Naive B cell (primary cell): Measurements from ENCODE around the gene TRIM10. TPM values are rescaled to one million over a fixed set of nuclear protein-coding genes. Genes with fewer than 3 reads are reported as not detected.
A peak's percentile ranks its signal among the peaks of the same experiment; 100 is the strongest.
"Not testable (repeated sequence)": the region's sequence is repeated elsewhere in the genome, so short reads cannot be mapped to it uniquely, and the experiment has no call there.

Source experiments
- ATAC-seq, 2 donors: fragments of 150-1000 bp; cut with Tn5 transposase; 2 replicates each; pipeline ENCODE4 v1.10.0; 2021; ENCODE audit warnings: low read depth in 2 of 2, mild to moderate bottlenecking in 2 of 2, moderate library complexity in 2 of 2
- DNase-seq: peaks from one replicate; pipeline ENCODE4 v3.0.0; 2022
- H3K27ac Mint-ChIP-seq, 6 donors: one replicate each; pipeline ENCODE4 v1.8.0; 2020 to 2022; ENCODE audit warnings: mild to moderate bottlenecking in 6 of 6, mixed read lengths in 6 of 6, moderate library complexity in 5 of 6, inconsistent platforms in 2 of 6
- H3K27me3 Mint-ChIP-seq, 3 donors: one replicate each; pipeline ENCODE4 v1.8.0; 2021 to 2022; ENCODE audit warnings: mixed read lengths in 3 of 3, mild to moderate bottlenecking in 1 of 3
- H3K36me3 Mint-ChIP-seq, 2 donors: one replicate each; pipeline ENCODE4 v1.8.0; 2020 to 2022; ENCODE audit warnings: mixed read lengths in 2 of 2, inconsistent platforms in 1 of 2, mild to moderate bottlenecking in 1 of 2
- H3K4me1 Mint-ChIP-seq, 3 donors: one replicate each; pipeline ENCODE4 v1.8.0; 2020 to 2022; ENCODE audit warnings: mixed read lengths in 3 of 3, inconsistent platforms in 1 of 3, mild to moderate bottlenecking in 1 of 3, moderate library complexity in 1 of 3
- H3K4me3 Mint-ChIP-seq, 8 donors: one replicate each; pipeline ENCODE4 v1.8.0; 2020 to 2022; ENCODE audit warnings: mild to moderate bottlenecking in 8 of 8, mixed read lengths in 8 of 8, moderate library complexity in 8 of 8, inconsistent platforms in 2 of 8
- H3K9me3 Mint-ChIP-seq, 7 donors: one replicate each; pipeline ENCODE4 v1.8.0; 2020 to 2022; ENCODE audit warnings: mixed read lengths in 7 of 7, mild to moderate bottlenecking in 5 of 7, inconsistent platforms in 2 of 7, moderate library complexity in 1 of 7
- polyA plus RNA-seq, 6 donors: library from polyadenylated mRNA; unstranded; fragments of 300-500 nt; fragmentation: Illumina TruSeq; gene quantifications; one replicate each; pipeline ENCODE4 v1.2.3, GENCODE V29; 2021; ENCODE audit warnings: low read depth in 6 of 6

Gene TRIM10
- polyA plus RNA-seq, 6 donors from 2014 or later: 0.18 TPM; not detected in 5

- not testable (repeated sequence) for DNase-seq, H3K4me3 Mint-ChIP-seq, H3K27ac Mint-ChIP-seq, ATAC-seq, H3K9me3 Mint-ChIP-seq, H3K36me3 Mint-ChIP-seq, H3K4me1 Mint-ChIP-seq
- peaks cover 47 to 65% (median 59%) of the 10 kb centered on the region in 3 donors for H3K27me3 Mint-ChIP-seq
These were observed 4.2 kb upstream of the TRIM10 start for GRCh38 chr6:30165238-30165637.

- Mint-ChIP-seq H3K4me1 (no peaks in the 10 kb centered on the region), H3K9me3 (peaks cover 0 to 8% (median 0%) of the 10 kb centered on the region in 7 donors), H3K4me3 (no peak overlapping the region), H3K27me3 (peaks cover 41 to 65% (median 59%) of the 10 kb centered on the region in 3 donors), H3K36me3 (no peaks in the 10 kb centered on the region), H3K27ac (no peak overlapping the region)
- no peak for DNase-seq
- no peak for ATAC-seq
These were observed 3.7 kb upstream of the TRIM10 start for GRCh38 chr6:30164714-30165113.

DNA sequence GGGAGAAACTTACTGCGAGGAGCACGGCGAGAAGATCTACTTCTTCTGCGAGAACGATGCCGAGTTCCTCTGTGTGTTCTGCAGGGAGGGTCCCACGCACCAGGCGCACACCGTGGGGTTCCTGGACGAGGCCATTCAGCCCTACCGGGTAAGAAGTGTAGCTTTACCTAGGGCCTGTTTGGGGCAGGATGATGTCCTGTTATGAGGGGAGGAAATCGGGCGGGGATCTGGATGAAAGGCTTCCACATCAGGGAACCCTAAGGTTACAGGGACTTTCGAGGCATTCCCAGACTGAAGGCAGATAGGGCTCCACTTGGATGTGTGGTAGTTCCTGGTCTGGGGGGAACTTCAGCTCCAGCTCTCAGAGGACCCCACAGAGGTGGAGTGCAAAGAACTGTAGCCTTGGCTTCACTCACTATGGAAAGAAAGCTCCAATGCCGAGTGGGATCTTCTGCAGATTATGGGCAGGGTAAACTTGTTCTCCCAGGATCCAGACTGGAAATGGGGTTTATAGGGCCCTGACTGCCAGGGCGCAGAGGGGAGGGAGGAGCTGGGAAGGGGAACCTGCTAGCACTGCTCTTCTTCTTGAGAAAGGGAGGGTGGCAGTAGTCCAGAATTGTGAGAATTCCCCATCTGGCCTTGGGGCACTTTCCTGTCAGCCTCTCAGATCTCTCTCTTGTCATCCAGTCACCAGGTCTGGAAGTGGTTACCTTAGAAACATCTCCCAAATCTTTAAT is 3.1 kb upstream of the TRIM10 start:
- DNase-seq (no peak), ATAC-seq (no peak)
- no peak overlapping the region for H3K27ac Mint-ChIP-seq
- peaks cover 0 to 8% (median 0%) of the 10 kb centered on the region in 7 donors for H3K9me3 Mint-ChIP-seq
- no peaks in the 10 kb centered on the region for H3K36me3 Mint-ChIP-seq
- H3K4me1 Mint-ChIP-seq: no peaks in the 10 kb centered on the region
- H3K27me3 Mint-ChIP-seq: peaks cover 41 to 62% (median 60%) of the 10 kb centered on the region in 3 donors
- H3K4me3 Mint-ChIP-seq: peak overlapping the region in 1 of 8 donors; percentile 12

GRCh38 chr6:30163090-30163917 is 2.3 kb upstream of the TRIM10 start, which contains the start of gene TRIM15:
Gene TRIM15, plus strand, starts transcription at chr6:30163546. Its CDS starts 139 bp downstream, at chr6:30163685.
- H3K36me3 Mint-ChIP-seq: no peaks in the 10 kb centered on the region
- DNase-seq (no peak), ATAC-seq (no peak)
- H3K27me3 Mint-ChIP-seq: peaks cover 34 to 60% (median 60%) of the 10 kb centered on the region in 3 donors
- H3K27ac Mint-ChIP-seq: peak within 1 kb of the TSS in 1 of 6 donors; percentile 41
- H3K4me1 Mint-ChIP-seq: peaks cover 0 to 4% (median 0%) of the 10 kb centered on the region in 3 donors
- peak within 1 kb of the TSS in 1 of 8 donors; percentile 12 for H3K4me3 Mint-ChIP-seq
- H3K9me3 Mint-ChIP-seq: peaks cover 0 to 8% (median 0%) of the 10 kb centered on the region in 7 donors

DNA sequence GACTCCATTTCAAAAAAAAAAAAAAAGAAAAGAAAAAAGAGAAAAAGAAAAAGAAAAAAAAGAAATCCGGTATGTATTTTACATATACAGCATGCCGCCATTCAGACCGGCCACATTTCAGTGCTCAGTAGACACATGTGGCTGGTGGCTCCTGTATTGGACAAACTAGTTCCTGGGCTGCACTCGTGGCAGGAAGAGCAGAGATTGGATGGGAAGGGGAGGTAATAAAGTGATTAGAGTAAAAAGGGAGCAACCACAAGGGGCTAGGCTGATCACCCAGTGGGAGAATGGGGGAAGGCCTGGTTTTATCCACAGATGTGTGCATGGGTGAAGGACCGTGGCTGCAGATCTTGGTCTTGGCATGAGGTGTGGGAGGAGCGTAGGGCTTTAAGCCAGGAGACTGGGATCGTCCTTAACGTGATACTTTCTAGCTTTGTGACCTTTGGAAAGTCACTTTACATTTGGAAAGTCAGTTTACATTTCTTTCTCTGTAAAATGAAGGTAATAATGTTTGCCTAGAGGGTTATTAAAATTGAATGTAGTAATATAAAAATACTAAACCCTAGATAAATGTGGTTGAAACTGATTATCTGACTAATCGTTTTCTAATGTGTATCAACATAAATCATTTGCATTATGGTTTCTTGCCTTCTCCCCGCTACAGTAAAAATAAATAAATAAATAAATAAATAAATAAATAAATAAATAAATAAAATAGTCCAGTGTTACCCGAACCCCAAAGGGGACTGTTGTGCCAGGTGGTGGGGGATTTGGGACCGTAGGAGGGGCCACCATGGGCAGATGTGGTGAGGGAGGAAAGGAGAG is 1.5 kb upstream of the TRIM10 start:
- Mint-ChIP-seq H3K4me1 (peaks cover 0 to 6% (median 2%) of the 10 kb centered on the region in 3 donors), H3K9me3 (peaks cover 0 to 8% (median 0%) of the 10 kb centered on the region in 7 donors), H3K4me3 (no peak overlapping the region), H3K36me3 (no peaks in the 10 kb centered on the region), H3K27me3 (peaks cover 27 to 54% (median 53%) of the 10 kb centered on the region in 3 donors), H3K27ac (peak overlapping the region in 1 of 6 donors; percentile 41)
- DNase-seq (no peak), ATAC-seq (no peak)

- no peaks in the 10 kb centered on the region for H3K36me3 Mint-ChIP-seq
- DNase-seq: no peak
These were observed 815 bp downstream of the TRIM10 start for GRCh38 chr6:30160008-30160784.

GRCh38 chr6:30158475-30159040 is 2.5 kb downstream of the TRIM10 start:
- Mint-ChIP-seq H3K36me3 (no peaks in the 10 kb centered on the region), H3K4me3 (no peak overlapping the region), H3K27me3 (peaks cover 25 to 55% (median 46%) of the 10 kb centered on the region in 3 donors), H3K27ac (no peak overlapping the region), H3K9me3 (no peaks in the 10 kb centered on the region), H3K4me1 (peaks cover 0 to 6% (median 2%) of the 10 kb centered on the region in 3 donors)
- DNase-seq: no peak
- no peak for ATAC-seq

More at GRCh38 chr6:30160008-30160784, 815 bp downstream of the TRIM10 start:
- H3K4me1 Mint-ChIP-seq: peaks cover 0 to 6% (median 2%) of the 10 kb centered on the region in 3 donors
- no peak overlapping the region for H3K27ac Mint-ChIP-seq
- peaks cover 0 to 4% (median 0%) of the 10 kb centered on the region in 7 donors for H3K9me3 Mint-ChIP-seq
- H3K27me3 Mint-ChIP-seq: peaks cover 32 to 53% (median 47%) of the 10 kb centered on the region in 3 donors
- H3K4me3 Mint-ChIP-seq: no peak overlapping the region
- ATAC-seq: no peak

DNA sequence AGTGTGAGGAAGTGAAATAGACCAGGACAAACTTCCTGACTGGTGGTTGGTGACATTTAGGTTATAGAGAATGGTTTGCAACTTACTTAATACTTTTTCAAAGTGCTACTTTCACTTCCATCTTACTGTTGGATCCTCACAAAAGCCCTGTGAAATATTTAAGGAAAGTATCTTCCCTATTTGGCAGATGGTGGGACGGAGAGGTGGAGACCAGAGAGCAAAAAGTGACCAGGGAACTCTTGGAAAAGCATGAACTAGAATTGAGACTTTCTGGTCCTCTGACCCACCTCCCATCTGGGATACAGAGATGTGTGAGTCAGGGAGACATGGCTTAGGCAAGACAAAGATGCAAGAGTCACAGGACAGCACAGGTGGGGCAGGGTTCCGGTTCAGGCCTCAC is 3.0 kb downstream of the TRIM10 start:
- Mint-ChIP-seq H3K4me1 (peaks cover 0 to 6% (median 2%) of the 10 kb centered on the region in 3 donors), H3K27me3 (peaks cover 25 to 60% (median 50%) of the 10 kb centered on the region in 3 donors), H3K36me3 (no peaks in the 10 kb centered on the region), H3K9me3 (no peaks in the 10 kb centered on the region), H3K27ac (no peak overlapping the region), H3K4me3 (no peak overlapping the region)
- DNase-seq (no peak), ATAC-seq (no peak)

GRCh38 chr6:30157581-30157980 is 3.4 kb downstream of the TRIM10 start:
- Mint-ChIP-seq H3K9me3 (no peaks in the 10 kb centered on the region), H3K4me3 (no peak overlapping the region), H3K4me1 (peaks cover 0 to 6% (median 2%) of the 10 kb centered on the region in 3 donors), H3K27ac (no peak overlapping the region), H3K27me3 (peaks cover 25 to 64% (median 51%) of the 10 kb centered on the region in 3 donors), H3K36me3 (no peaks in the 10 kb centered on the region)
- DNase-seq (no peak), ATAC-seq (no peak)

GRCh38 chr6:30156774-30157173 is 4.2 kb downstream of the TRIM10 start:
- Mint-ChIP-seq H3K4me3 (no peak overlapping the region), H3K4me1 (peaks cover 0 to 6% (median 2%) of the 10 kb centered on the region in 3 donors), H3K27ac (no peak overlapping the region), H3K36me3 (no peaks in the 10 kb centered on the region), H3K9me3 (no peaks in the 10 kb centered on the region), H3K27me3 (peaks cover 22 to 64% (median 51%) of the 10 kb centered on the region in 3 donors)
- ATAC-seq: no peak
- no peak for DNase-seq

GRCh38 chr6:30156262-30156599 is 4.8 kb downstream of the TRIM10 start:
- no peak overlapping the region for H3K4me3 Mint-ChIP-seq
- no peaks in the 10 kb centered on the region for H3K9me3 Mint-ChIP-seq
- peaks cover 0 to 6% (median 2%) of the 10 kb centered on the region in 3 donors for H3K4me1 Mint-ChIP-seq
- H3K36me3 Mint-ChIP-seq: no peaks in the 10 kb centered on the region
- DNase-seq (no peak), ATAC-seq (no peak)
- no peak overlapping the region for H3K27ac Mint-ChIP-seq
- peaks cover 18 to 64% (median 51%) of the 10 kb centered on the region in 3 donors for H3K27me3 Mint-ChIP-seq
